Mesendoderm (in vitro differentiated cells): ENCODE data around the gene COMMD9.

Experiments used
- DNase-seq: peaks from one replicate; pipeline ENCODE4 v3.0.0; 2013
- H2AK5ac ChIP-seq: 2 replicates; pipeline ENCODE4 v1.6.1; 2013; ENCODE audit warnings: low read length, inconsistent platforms
- H2BK120ac ChIP-seq: 2 replicates; pipeline ENCODE4 v1.6.1; 2013; ENCODE audit warnings: low read depth, mild to moderate bottlenecking, low read length, moderate library complexity, mixed read lengths
- H2BK15ac ChIP-seq: replicated peaks from 2 replicates; pipeline ENCODE4 v1.6.1; 2013; ENCODE audit warnings: low read depth, mild to moderate bottlenecking, moderate library complexity
- H2BK5ac ChIP-seq: 2 replicates; pipeline ENCODE4 v1.6.1; 2013; ENCODE audit warnings: low read length, inconsistent platforms
- H3K18ac ChIP-seq: 2 replicates; pipeline ENCODE4 v1.6.1; 2013; ENCODE audit warnings: mild to moderate bottlenecking, low read length, mixed read lengths
- H3K23ac ChIP-seq: one replicate; pipeline ENCODE4 v1.6.1; 2013; ENCODE audit warnings: low read length
- H3K27ac ChIP-seq: 2 replicates; pipeline ENCODE4 v1.5.1; 2013; ENCODE audit warnings: low read depth, mild to moderate bottlenecking, inconsistent platforms, low read length, moderate library complexity
- H3K27me3 ChIP-seq: 2 replicates; pipeline ENCODE4 v1.6.1; 2013; ENCODE audit warnings: low read length, control low read depth, mild to moderate bottlenecking, inconsistent platforms; ENCODE audit not compliant: insufficient read depth, poor library complexity
- H3K36me3 ChIP-seq: 2 replicates; pipeline ENCODE4 v1.6.1; 2013; ENCODE audit warnings: low read length, inconsistent platforms; ENCODE audit not compliant: control insufficient read depth, insufficient read depth
- H3K4ac ChIP-seq: one replicate; pipeline ENCODE4 v1.6.1; 2013; ENCODE audit warnings: low read depth, mild to moderate bottlenecking, low read length, moderate library complexity
- H3K4me1 ChIP-seq: 2 replicates; pipeline ENCODE4 v1.6.1; 2013; ENCODE audit warnings: low read depth, low read length, inconsistent platforms; ENCODE audit not compliant: control insufficient read depth
- H3K4me2 ChIP-seq: 2 replicates; pipeline ENCODE4 v1.6.1; 2013; ENCODE audit warnings: low read length
- H3K4me3 ChIP-seq: 2 replicates; pipeline ENCODE4 v1.5.1; 2013; ENCODE audit warnings: mild to moderate bottlenecking, low read length
- H3K56ac ChIP-seq: one replicate; pipeline ENCODE4 v1.6.1; 2013; ENCODE audit warnings: low read length
- H3K79me1 ChIP-seq: 2 replicates; pipeline ENCODE4 v1.6.1; 2013; ENCODE audit warnings: low read length, inconsistent platforms
- H3K79me2 ChIP-seq: 2 replicates; pipeline ENCODE4 v1.6.1; 2013; ENCODE audit warnings: mild to moderate bottlenecking, low read length; ENCODE audit not compliant: control insufficient read depth, insufficient read depth
- H3K9ac ChIP-seq: 2 replicates; pipeline ENCODE4 v1.6.1; 2013; ENCODE audit warnings: low read length, inconsistent platforms
- H4K5ac ChIP-seq: one replicate; pipeline ENCODE4 v1.6.1; 2013; ENCODE audit warnings: low read length
- H4K8ac ChIP-seq: one replicate; pipeline ENCODE4 v1.6.1; 2013; ENCODE audit warnings: low read depth, mild to moderate bottlenecking, control low read depth, low read length, moderate library complexity
- WGBS: extraction: QIAGEN DNeasy Blood & Tissue Kit; methylation state at CpG from one replicate; pipeline ENCODE4 v1.1.7; 2013; ENCODE audit warnings: low lambda C conversion rate, missing lambda C conversion rate; ENCODE audit not compliant: insufficient coverage; ENCODE audit errors: extremely low coverage; 5-methylcytosine and 5-hydroxymethylcytosine counted together

Gene COMMD9

DNA sequence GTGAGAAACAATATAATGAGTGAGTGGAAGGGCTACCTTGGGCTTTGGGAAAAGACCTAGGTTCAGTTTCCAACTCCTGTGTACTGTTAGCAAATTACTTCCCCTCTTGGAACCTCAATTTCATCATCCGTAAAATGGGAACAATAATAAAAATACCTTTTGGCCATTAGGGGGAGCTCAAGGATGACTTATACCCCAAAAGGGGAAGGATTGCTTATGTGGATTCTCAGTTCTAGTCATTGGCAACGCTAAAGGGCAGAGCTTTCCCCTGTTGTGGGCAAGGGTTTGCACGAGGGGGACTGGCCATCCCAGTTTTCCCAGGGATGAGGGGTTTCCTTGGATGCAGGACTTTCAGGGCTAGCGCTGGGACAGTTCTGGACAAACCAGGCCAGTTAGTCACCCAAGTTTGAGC, 3.1 kb upstream of the COMMD9 start:
- Histone ChIP-seq H3K79me2 (no peaks in the 10 kb centered on the region), H4K8ac (no peak overlapping the region), H3K36me3 (no peaks in the 10 kb centered on the region), H3K4ac (no peak overlapping the region), H3K27me3 (no peaks in the 10 kb centered on the region), H3K27ac (no peak overlapping the region), H2BK5ac (no peak overlapping the region), H3K9ac (no peak overlapping the region), H2AK5ac (no peak overlapping the region), H3K23ac (no peak overlapping the region), H3K4me2 (no peak overlapping the region), H2BK15ac (no peak overlapping the region), H3K79me1 (no peaks in the 10 kb centered on the region), H3K4me3 (no peak overlapping the region), H2BK120ac (no peak overlapping the region), H3K18ac (no peak overlapping the region), H4K5ac (no peak overlapping the region), H3K4me1 (no peaks in the 10 kb centered on the region), H3K56ac (no peak overlapping the region)
- WGBS, result no CpG with 5 or more reads among the region's 4 CpGs
- DNase-seq, result peak; percentile 55

DNA sequence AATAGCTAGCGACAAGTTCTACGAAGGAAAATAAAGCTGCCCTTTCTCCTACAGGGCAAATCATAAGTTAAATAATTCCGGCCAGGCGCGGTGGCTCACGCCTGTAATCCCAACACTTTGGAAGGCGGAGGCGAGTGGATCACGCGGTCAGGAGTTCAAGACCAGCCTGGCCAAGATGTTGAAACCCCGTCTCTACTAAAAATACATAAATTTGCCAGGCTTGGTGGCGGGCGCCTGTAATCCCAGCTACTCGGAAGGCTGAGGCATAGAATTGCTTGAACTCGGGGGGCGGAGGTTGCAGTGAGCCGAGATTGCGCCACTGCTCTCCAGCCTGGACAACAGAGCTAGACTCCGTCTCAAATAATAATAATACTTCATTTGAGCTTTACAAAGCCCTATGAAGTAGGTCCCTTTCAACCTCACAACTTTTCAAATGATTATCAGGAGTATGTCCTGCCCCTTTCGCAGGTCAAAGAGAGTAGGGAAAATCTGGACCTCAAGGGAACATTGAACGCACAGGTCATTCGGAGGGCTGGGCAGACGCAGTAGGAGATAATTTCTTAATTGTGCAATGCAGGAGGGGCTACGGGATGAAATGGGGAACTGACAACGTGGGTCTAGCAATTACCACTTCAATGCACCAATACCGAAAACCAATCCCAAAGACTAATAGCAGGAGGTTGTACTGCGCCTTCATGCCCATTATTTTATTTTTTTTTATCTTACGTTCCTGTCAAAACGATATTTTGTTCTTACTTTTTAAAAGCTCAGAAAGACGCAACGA, 590 bp downstream of the COMMD9 start:
- Histone ChIP-seq H3K4me2 (peak overlapping the region; percentile 52), H3K18ac (no peak overlapping the region), H3K27ac (no peak overlapping the region), H3K4me3 (peak overlapping the region; percentile 58), H3K56ac (peak overlapping the region; percentile 50), H3K4me1 (no peaks in the 10 kb centered on the region), H2BK5ac (no peak overlapping the region), H3K36me3 (no peaks in the 10 kb centered on the region), H3K27me3 (no peaks in the 10 kb centered on the region), H3K23ac (no peak overlapping the region), H2BK15ac (no peak overlapping the region), H3K4ac (no peak overlapping the region), H3K9ac (peak overlapping the region; percentile 57), H2BK120ac (no peak overlapping the region), H3K79me2 (no peaks in the 10 kb centered on the region), H4K8ac (no peak overlapping the region), H2AK5ac (no peak overlapping the region), H3K79me1 (no peaks in the 10 kb centered on the region), H4K5ac (no peak overlapping the region)
- WGBS, result no CpG with 5 or more reads among the region's 31 CpGs
- peak; percentile 11 for DNase-seq

DNA sequence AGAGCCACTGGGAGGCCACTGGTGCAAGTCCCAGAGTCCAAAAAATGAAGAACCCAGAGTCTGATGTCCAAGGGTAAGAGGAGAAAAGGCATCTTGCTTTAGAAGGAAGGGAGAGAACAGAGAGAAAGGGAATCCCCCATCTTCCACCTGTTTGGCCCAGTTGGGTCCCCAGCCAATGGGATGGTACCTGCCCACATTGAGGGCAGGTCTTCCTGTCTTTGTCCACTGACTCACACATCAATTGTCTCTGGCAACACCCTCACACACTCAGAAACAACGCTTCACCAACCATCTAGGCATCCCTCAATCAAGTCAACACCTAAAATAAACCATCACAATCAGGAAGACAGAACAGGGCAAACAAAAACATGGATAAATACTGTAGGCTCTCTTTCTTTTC, 6.3 kb downstream of the COMMD9 start:
- H3K79me2 ChIP-seq, result no peaks in the 10 kb centered on the region
- no peak overlapping the region for H3K4me2 ChIP-seq
- no peak overlapping the region for H3K18ac ChIP-seq
- no peak for DNase-seq
- H3K9ac ChIP-seq, result no peak overlapping the region
- H3K36me3 ChIP-seq, result no peaks in the 10 kb centered on the region
- no peak overlapping the region for H3K27ac ChIP-seq
- H3K79me1 ChIP-seq, result no peaks in the 10 kb centered on the region
- no peak overlapping the region for H4K8ac ChIP-seq
- H2BK5ac ChIP-seq, result no peak overlapping the region
- H3K23ac ChIP-seq, result no peak overlapping the region
- no CpG with 5 or more reads among the region's 1 CpG for WGBS
- no peaks in the 10 kb centered on the region for H3K4me1 ChIP-seq
- H3K27me3 ChIP-seq, result no peaks in the 10 kb centered on the region
- no peak overlapping the region for H2AK5ac ChIP-seq
- no peak overlapping the region for H3K56ac ChIP-seq
- H4K5ac ChIP-seq, result no peak overlapping the region
- no peak overlapping the region for H2BK15ac ChIP-seq
- H2BK120ac ChIP-seq, result no peak overlapping the region
- no peak overlapping the region for H3K4me3 ChIP-seq
- no peak overlapping the region for H3K4ac ChIP-seq

DNA sequence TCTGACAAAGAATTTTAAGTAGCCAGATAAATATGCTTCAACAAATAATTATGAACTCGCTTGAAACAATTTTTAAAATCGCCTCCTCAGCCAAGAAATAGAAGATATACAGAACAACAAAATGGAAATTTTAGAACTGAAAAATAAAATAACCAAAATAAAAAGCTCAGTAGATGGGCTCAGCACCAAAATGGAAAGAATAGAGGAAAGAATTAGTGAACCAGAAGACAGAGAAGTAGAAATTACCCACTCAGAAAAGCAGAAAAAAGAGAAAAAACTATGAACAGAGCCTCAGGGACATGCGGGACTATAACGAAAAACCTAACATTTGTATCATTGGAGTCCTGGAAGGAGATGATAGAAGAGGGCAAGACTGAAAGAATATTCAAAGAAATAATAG, 7.4 kb downstream of the COMMD9 start:
- DNase-seq, result no peak
- Histone ChIP-seq H4K8ac (no peak overlapping the region), H3K4me2 (no peak overlapping the region), H3K23ac (no peak overlapping the region), H2BK120ac (no peak overlapping the region), H4K5ac (no peak overlapping the region), H3K9ac (no peak overlapping the region), H3K36me3 (no peaks in the 10 kb centered on the region), H3K79me1 (no peaks in the 10 kb centered on the region), H3K4me3 (no peak overlapping the region), H3K27me3 (no peaks in the 10 kb centered on the region), H3K4ac (no peak overlapping the region), H3K18ac (no peak overlapping the region), H3K79me2 (no peaks in the 10 kb centered on the region), H3K27ac (no peak overlapping the region), H3K56ac (no peak overlapping the region), H3K4me1 (no peaks in the 10 kb centered on the region), H2BK5ac (no peak overlapping the region), H2BK15ac (no peak overlapping the region), H2AK5ac (no peak overlapping the region)
- no CpG with 5 or more reads among the region's 4 CpGs for WGBS

DNA sequence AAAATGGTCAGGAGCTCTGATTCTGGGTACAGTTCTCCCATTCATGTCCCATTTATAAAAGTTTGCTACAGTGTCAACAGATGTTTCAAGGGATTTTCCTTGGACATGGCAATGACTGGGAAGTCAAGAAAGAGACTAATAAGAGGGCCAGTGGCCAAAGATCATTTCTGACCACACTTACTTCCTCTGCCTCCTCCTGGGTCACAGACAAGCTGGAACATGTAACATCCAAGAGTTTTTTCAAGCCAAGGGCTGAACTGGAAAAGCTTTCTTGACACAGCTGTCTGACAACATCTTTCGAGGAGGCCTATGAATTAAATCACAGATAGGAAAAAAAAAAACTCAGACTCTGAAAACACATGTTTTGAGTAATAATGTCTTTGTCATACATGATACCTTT, 8.7 kb downstream of the COMMD9 start:
- Histone ChIP-seq H2BK5ac (no peak overlapping the region), H3K56ac (no peak overlapping the region), H3K27me3 (no peaks in the 10 kb centered on the region), H3K4me3 (no peak overlapping the region), H4K5ac (no peak overlapping the region), H4K8ac (no peak overlapping the region), H3K9ac (no peak overlapping the region), H2BK15ac (no peak overlapping the region), H3K18ac (no peak overlapping the region), H3K4me2 (no peak overlapping the region), H3K4me1 (no peaks in the 10 kb centered on the region), H3K36me3 (no peaks in the 10 kb centered on the region), H3K23ac (no peak overlapping the region), H2BK120ac (no peak overlapping the region), H2AK5ac (no peak overlapping the region), H3K27ac (no peak overlapping the region), H3K79me2 (no peaks in the 10 kb centered on the region), H3K4ac (no peak overlapping the region), H3K79me1 (no peaks in the 10 kb centered on the region)
- no peak for DNase-seq
- WGBS, result no CpG with 5 or more reads among the region's 1 CpG
